HFF-Myc (cell line): ENCODE data around the gene NBAS.

Source experiments
- DNase-seq: peaks from one replicate; pipeline ENCODE4 v3.0.0-alpha.2; 2011; ENCODE audit warnings: low read depth; ENCODE audit errors: extremely low read depth
- H3K4me3 ChIP-seq: replicated peaks from 2 replicates; pipeline ENCODE4 v1.5.1; 2011; ENCODE audit warnings: low read depth, mild to moderate bottlenecking, control low read depth, low read length
- CTCF ChIP-seq: IDR thresholded peaks from 2 replicates; pipeline ENCODE4 v1.5.1; 2012; ENCODE audit warnings: mild to moderate bottlenecking, low read depth, low read length, control low read depth; ENCODE audit errors: missing control alignments

NBAS gene

GRCh38 chr2:15281681-15282080, 279.5 kb downstream of the NBAS start:
- TF ChIP-seq CTCF: no peak
- H3K4me3 ChIP-seq: no peak overlapping the region
- DNase-seq: no peak

DNA sequence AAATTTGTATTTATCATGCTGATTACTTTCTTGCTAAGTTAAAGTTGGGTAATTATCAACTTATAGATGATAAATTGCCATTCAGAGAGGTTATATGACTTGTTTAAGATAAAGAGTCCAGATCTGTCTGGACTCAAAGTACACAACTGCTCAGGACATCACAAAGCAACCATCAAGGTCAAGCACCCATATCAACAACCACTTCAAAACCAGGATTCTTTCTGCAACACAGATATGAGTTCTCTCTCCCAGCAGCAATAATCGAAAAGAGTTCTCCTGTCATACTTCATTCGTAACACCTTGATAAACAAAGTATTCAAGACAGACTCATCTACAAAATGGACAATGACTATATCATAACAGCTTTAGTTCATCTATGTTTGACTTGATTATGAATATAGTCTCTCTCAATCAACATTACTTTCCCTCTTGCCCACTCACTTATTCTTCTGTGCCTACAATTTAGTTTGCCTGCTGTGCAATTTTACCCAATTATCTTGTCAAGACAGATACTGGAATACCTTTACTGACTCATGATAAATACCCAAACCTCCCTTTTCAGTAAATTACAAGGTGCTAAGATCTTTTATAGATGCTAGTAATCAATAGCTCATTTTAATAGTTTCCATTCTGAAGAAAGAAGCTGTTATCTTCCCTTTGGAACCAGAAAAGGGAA, 281.8 kb downstream of the NBAS start:
- no peak overlapping the region for H3K4me3 ChIP-seq
- no peak for DNase-seq
- no peak for TF ChIP-seq CTCF

DNA sequence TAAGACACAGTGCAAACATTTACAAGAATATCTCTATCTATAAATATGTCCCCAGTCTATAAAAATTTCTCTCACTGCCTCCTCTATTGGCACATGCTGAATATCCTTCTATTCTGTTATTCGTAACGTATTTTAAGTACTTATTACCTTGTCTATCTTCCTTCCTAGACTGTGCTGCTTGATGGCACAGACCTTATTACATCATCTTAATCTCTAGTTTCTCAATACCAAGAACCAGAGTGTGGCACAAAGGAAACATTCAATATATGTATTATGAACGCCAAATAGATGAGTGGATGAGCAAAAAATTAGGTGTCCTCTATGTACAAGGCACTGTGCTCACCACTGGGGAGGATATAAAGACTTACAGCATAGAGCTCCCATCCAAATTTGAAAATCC, 282.8 kb downstream of the NBAS start:
- no peak for DNase-seq
- H3K4me3 ChIP-seq: no peak overlapping the region
- TF ChIP-seq CTCF: no peak

DNA sequence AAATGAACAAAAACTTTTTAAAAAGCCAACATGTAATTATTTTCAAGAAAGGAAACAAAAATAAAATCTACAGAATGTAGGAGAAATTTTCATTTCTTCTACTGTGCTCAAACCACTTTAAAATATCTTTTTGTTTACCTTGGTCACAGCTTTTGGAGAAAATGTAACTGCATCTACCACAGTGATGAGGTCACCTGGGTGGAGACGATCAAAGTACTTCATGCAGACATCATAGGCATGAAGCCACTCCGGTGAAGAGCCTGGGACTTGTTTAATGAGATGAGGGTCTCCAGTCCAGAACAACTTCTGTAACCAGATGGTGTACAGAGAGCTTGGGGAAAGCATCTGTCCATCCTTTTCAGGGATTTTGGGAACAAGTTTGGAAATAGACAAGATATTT, 285.8 kb downstream of the NBAS start:
- no peak for DNase-seq
- no peak for TF ChIP-seq CTCF

GRCh38 chr2:15273452-15273851, 287.7 kb downstream of the NBAS start:
- no peak for TF ChIP-seq CTCF
- no peak overlapping the region for H3K4me3 ChIP-seq
- no peak for DNase-seq

More for the DNA sequence above, 285.8 kb downstream of the NBAS start:
- no peak overlapping the region for H3K4me3 ChIP-seq

GRCh38 chr2:15272942-15273341, 288.2 kb downstream of the NBAS start:
- no peak for DNase-seq
- TF ChIP-seq CTCF: no peak
- no peak overlapping the region for H3K4me3 ChIP-seq

DNA sequence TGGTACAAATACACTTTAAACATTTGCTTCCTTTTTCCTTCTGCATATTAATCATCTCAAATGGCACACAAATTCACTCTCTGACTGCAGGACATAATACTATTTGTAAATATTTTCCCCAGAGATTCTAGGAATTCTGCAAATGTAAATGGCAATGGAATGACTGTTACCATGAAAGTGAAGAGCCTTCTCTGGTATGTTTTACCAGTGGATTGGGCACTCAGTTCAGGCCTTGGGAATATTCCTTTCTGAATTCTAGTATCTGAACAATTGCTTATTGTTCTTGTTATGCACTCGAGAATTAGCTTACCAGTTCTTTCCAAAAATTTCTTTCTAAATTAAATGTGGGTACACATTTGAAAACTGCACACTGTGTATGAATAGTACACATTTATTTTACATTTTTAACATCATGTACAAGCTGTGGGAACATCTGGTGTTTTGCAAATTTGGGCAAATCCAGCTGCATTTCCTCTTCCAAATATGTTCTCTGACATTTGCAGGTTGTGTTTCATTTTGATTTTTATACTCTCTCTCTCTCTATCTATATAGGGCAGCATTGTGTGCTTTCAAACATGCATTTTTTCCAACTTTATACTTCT, 289.1 kb downstream of the NBAS start:
- no peak for TF ChIP-seq CTCF
- H3K4me3 ChIP-seq: no peak overlapping the region
- no peak for DNase-seq
